Neural progenitor cell (in vitro differentiated cells): ENCODE results near the gene PINK1.
A peak's percentile ranks its signal among the peaks of the same experiment; 100 is the strongest.

Experiments
- EZH2 ChIP-seq: fragments of 200-600 bp; sonication (generic); IDR thresholded peaks from 2 replicates; pipeline ENCODE4 v1.6.1; 2017; ENCODE audit warnings: antibody characterized with exemption, mild to moderate bottlenecking, moderate library complexity
- TF ChIP-seq, protein P1 (sequence below): fragments of 200-600 bp; sonication (generic); IDR thresholded peaks from 2 replicates; pipeline ENCODE4 v1.5.1; 2017; ENCODE audit warnings: antibody characterized with exemption, mild to moderate bottlenecking

GRCh38 chr1:20633190-20634064 lies at the start of gene PINK1:
- TF ChIP-seq, protein P1, sequence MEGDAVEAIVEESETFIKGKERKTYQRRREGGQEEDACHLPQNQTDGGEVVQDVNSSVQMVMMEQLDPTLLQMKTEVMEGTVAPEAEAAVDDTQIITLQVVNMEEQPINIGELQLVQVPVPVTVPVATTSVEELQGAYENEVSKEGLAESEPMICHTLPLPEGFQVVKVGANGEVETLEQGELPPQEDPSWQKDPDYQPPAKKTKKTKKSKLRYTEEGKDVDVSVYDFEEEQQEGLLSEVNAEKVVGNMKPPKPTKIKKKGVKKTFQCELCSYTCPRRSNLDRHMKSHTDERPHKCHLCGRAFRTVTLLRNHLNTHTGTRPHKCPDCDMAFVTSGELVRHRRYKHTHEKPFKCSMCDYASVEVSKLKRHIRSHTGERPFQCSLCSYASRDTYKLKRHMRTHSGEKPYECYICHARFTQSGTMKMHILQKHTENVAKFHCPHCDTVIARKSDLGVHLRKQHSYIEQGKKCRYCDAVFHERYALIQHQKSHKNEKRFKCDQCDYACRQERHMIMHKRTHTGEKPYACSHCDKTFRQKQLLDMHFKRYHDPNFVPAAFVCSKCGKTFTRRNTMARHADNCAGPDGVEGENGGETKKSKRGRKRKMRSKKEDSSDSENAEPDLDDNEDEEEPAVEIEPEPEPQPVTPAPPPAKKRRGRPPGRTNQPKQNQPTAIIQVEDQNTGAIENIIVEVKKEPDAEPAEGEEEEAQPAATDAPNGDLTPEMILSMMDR, result peak; percentile 98
- TF ChIP-seq EZH2, result no peak
